Right hindlimb (tissue), 1 donor: Measurements from ENCODE around the gene PXYLP1.
A peak's percentile ranks its signal among the peaks of the same experiment; 100 is the strongest.
"Not testable (repeated sequence)": the region's sequence is repeated elsewhere in the genome, so short reads cannot be mapped to it uniquely, and the experiment has no call there.

Experiments used
- DNase-seq: peaks from one replicate; pipeline ENCODE4 v3.0.0-alpha.2; 2018

PXYLP1 gene

DNA sequence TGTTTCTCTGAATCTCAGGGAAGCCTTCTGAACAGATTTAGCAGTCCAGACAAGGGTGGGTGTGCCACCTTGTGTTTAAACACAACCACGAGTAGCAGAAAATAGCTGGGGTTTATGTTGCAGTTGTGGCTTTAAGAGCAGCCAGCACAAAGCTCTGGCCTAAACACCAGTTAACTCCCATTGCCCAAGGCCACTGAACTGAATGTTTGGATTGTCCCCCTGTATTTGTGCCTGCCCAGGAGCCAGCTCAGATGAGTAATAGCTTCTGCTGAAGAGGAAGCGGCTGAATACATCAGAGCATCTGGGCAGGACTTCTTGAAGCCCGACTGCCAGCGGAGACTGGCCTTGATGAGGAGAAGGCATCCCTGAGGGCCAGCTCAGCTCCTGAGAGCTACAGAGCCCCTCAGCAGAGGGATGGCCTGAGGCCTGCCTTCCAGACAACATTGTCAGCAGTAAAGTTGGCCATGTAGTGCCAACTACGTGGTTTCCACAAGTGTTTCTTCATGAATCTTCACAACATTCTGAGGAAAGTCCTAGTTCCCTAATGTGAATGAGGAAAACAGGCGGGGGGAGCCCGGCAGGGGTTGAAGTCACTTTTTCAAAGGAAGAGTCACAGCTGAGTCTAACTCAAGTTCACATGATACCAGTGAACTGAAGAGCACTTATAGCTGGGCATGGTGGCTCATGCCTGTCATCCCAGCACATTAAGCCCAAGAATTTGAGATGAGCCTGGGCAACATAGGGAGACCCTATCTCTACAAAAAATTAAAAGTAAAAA is 70.9 kb downstream of the PXYLP1 start:
- no peak for DNase-seq

DNA sequence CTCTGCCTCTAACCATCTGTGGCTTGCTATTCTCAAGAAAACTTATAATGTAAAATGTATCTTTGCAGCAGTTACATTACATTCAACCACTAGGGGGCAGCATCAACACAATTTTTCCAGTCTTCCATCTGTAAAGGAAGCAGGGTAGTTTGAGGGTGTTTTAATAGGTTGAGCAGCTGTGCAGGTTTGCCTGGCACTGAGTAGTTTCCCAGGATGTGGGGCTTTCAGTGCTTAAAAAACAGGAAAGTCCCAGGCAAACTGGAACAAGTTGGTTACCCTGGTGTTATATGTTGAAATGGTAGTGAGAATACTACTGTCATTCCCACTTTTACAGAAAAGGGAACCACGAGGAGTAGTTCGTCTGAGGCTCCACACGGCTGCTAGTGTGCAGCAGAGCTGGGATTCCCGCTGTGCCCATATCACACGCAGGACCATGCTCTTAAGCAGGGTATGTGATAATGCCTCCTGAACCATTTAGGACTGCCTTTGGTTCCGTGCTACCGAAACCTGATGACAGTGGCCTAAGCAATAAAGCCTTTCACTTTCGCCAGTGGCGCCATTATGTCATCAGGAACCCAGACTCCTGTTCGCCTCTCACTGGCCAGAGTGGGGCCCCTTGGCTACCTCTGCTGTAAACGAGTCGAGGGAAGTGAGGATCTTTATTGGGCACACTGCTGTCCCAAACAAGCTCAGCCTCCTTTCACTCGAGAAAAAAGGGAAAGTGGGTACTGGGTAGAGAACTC is 72.0 kb downstream of the PXYLP1 start:
- peak; percentile 69 for DNase-seq

DNA sequence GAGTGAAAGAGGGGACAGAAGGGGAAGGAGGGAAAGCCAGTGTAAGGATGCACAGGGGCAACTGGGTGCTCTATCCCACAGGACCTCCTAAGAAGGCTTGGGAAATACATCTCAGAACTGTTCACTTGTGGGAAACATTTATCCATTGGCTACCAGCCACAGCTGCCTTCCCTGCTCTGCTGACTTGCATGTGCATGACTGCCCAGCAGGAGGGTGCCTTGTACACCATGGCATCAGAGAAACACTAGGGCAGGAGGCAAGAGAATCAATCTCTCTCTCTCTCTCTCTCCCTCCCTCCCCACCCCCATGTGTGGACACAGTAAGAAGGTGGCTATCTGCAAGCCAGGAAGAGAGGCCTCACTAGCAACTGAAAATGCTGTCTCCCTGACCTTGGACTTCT is 73.8 kb downstream of the PXYLP1 start:
- DNase-seq: no peak

DNA sequence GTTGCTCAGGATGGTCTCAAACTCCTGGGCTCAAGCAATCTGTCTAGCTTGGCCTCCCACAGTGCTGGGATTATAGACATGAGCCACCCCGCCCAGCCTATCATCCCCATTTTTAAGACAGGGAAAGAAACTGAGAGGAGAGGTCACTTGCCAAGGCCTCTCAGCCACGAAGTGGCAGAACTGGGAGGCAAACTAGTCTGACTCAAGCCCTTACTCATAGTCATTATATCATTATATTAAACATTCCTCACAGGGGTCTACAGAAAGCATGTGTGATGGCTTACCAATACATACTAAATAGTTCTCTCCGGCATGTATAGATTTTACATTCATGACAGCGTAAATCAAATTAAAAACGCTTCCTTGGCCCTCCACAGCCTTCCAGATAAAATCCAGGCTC is 74.7 kb downstream of the PXYLP1 start:
- DNase-seq: no peak

DNA sequence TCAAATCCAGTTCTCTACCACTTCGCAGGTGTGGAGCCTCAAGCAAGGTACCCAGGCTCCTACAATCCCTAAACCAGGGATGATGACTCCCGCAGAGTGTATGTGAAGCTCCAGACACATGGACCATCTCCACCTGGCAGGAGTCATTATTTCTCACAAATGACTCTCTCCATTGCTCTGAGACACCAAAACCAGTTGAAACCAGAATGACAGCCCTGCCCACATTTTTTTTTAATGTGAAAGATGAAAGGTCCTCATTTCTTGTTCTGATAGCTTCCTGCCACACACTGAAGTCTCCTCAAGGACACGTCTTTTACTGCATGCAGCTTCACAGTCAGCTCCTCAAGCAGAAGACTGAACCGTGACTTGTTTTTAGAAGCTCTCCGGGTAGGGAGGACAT is 75.3 kb downstream of the PXYLP1 start:
- DNase-seq: no peak

DNA sequence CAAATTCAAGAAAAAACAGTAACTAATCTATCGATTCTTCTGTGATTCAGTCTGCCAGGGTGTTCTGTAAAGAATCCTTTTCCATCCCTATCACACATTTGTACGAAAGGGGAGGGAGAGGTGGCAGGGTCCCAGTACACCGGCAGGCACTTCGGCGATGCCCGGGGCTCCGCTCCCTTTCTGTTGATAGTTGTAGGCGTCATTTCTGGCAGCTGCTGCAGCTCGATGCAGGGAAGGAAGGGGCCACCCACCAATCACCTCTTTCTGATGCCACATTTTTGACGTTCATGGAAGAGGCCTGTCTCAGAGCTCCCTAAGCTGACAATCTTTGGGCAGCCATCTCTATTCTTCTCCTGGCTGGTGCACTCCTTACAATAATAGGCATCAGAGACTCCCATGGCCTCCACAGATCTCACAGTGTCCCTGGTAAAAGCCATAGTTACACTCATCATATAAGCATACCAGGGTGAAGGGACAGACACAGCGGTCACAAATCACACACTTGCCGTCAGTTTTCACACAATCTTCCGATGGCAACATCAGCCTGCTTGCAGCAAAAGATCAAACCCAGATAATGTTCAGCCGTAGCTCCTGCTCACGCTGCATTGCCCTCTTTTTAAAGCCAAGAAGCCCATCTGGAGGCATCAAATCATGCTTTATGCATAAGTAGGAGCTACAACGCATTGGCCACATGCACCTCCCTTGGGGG is 75.9 kb downstream of the PXYLP1 start:
- no peak for DNase-seq

DNA sequence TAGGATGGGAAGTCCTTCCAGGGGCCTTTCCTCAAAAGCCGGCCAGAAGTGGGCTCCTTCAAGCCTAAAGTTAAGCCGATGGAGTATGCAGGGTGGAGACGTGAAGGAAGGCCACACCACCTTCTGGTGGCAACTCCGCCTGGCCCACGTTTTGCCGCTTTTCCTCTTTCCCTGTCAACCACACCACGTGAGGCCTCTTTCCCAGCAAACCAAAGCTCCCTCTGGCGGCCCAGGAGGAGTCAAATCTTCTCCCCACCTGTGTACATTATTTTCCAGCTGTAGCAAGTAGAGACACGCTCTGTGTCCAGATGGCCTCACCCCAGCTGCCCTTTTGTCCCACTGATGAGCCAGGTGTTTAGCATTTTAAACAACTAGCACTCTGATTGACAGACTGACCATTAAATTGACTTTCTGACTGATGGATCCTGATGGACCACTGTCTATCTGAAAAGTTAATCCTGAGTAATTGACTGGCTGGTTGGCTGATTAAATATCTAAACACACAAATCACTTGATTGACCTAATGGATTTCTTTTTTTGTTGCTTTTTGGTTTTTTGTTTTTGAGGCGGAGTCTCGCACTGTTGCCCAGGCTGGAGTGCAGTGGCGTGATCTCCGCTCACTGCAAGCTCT is 77.1 kb downstream of the PXYLP1 start:
- peak; percentile 57 for DNase-seq

DNA sequence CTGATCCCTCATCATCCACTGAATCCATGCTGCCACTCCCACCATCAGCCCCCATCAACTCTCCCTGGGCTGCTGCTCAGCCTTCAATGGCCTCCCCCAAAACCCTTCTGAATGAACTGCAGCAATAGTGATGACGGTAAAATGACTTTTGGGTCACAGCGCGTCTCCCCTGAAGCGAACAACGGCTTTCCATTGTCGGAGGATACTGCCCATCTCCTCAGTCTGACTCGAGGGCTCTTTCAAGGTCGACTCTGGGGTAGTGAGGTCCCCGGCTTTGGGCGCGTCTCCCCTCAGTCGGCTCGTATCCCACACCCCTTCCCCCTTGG is 79.5 kb downstream of the PXYLP1 start:
- no peak for DNase-seq

DNA sequence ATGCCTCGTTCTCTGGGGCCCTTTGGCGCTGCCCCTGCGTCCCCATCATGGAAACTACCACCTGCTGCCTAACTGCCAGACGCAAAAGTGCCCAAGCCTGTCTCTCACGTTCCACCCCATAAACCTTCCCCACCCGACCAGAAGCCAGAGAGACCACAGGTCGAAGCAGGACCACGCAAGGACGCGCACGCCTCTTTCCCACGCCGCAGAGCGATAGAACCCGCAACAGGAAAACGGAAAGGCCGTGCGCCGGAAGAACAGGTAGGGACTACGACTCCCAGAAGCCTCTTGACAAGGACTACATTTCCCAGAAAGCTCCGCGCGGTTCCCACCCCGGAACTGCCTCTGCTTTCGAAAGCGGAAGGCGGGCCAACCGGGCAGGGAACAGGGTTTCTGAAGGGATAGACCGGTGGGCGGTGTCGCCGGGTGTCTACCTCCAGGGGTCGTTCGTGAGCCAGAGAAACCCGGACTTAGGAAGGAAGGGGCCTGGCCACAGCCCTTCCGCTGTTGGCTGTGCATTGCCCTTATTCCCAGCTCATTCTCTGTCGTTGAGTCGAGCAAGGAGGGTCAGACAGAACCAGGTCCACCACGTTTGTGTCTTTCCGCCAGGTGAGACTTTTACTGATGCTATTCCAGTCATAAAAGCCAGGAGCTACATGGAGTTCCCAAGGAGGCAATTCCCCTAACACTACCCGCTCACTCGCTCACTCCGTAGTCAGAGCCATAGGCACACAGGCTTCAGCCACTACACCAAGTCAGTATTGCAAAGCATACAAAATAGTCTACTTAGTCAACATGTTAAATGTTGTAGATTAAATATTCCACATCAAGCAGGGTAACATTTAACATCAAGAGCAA is 80.1 kb downstream of the PXYLP1 start:
- peak; percentile 99 for DNase-seq

DNA sequence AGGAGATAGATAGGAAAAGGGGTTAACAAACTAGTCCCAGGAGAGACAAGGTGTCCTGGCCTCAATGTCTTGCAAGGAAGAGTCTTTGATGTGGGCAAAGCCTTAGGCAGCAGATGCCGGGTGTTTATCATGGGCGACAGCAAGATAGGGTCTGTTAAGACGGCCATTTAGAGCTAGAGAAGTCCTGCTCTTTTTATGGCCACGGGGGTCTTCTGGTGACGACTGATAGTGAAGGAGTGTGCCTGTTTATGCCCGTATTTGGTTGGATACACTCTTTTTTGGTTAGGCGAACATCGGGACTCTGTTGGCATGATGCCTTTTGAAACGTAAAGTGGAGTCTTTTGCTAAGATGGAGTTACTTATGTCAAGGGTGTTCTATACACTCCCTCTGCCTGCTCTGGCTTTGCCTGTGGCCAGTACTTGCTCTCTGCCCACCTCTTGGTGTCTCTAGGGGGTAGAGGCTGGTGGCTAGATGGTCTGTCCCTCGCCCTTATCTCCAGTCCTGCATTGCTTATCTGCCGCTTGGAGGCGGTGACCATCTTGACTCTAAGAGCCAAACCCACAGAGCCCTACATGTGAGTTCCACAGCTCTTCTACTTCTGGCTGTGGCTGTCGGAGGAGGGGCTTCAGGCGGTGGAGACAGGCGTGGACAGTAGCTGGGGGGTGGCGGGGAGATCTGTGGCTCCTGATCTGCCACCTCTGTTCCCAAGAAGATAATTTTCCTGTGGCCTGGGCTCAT is 80.9 kb downstream of the PXYLP1 start:
- no peak for DNase-seq

DNA sequence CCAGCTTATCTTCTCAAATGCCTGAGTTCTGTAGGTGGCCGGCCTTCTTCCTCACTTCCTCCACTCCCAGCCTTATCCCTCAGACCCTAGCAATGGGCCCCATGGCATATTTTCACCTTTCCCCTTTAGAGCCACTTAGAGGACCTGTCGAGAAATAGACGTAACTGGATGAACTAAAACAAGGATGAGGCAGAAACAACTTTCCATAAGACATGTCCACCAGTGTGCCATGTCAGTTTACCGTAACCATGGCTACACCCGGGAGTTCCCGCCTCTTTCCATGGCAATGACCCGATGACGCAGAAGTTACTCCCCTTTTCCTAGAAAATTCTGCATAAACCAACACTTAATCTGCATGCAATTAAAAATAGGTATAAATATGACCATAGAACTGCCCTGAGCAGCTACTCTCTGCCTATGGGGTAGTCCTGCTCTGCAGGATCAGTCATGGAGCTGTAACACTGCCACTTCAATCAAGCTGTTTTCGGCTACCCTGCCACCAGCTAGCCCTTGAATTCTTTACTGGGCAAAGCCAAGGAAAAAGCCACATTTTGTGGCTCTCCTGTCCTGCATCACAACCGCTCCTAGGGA is 81.6 kb downstream of the PXYLP1 start:
- no peak for DNase-seq

DNA sequence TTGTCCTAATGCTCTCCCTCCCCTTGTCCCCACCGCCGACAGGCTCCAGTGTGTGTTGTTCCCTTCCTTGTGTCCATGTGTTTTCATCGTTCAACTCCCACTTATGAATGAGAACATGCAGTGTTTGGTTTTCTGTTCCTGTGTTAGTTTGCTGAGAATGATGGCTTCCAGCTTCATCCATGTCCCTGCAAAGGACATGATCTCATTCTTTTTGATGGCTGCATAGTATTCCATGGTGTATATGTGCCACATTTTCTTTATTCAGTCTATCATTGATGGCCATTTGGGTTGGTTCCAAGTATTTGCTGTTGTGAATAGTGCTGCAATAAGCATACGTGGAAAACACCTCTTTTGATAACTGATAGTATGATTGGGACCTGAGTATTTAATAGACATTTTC is 82.8 kb downstream of the PXYLP1 start:
- not testable (repeated sequence) for DNase-seq

DNA sequence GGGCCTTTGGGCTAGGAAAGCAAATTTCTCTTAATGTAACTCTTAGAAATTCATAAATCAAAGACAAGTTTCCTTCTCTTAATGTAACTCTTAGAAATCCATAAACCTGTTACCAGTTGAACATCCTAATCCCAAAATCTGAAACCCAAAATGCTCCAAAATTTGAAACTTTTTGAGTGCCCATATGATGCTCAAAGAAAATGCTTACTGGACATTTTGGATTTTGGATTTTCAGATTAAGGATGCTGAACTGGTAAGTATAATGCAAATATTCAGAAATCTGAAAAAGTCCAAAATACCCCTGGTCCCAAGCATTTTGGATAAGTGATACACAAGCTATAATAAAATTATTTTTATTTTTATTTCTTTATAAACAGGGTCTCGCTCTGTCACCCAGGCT is 85.2 kb downstream of the PXYLP1 start:
- DNase-seq: no peak

DNA sequence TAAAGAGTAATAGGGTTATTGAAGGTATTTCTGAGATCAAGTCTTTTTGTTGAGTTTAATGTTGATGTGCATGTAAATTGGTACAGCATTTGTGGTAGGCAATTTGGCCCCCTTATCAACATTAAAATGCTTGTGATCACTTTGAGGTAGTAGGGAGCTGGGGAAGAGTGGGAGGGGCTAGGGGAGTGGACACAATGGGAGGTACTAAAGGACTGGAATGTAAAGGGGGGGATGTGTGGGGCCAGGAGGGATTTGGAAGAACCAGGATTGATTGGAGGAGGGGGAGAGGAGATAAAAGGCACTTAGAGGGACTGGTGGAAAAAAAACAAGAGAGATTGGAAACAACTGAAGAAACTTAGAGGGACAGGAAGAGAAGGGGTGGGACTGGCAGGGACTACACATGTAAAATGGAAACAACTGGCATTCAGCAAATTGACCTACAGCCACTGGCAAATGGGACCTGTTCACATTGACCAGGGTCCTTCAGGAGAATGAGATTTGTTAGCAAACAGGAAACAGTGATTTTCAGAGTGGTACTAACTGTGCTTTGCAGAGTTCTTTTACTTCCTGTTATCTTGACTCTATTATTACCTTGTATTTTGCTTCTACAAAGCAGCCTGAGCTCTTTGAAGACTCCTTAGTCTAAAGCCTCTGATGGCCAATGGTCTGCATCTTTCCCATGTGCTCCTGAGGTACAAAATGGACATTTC is 88.9 kb downstream of the PXYLP1 start:
- no peak for DNase-seq

DNA sequence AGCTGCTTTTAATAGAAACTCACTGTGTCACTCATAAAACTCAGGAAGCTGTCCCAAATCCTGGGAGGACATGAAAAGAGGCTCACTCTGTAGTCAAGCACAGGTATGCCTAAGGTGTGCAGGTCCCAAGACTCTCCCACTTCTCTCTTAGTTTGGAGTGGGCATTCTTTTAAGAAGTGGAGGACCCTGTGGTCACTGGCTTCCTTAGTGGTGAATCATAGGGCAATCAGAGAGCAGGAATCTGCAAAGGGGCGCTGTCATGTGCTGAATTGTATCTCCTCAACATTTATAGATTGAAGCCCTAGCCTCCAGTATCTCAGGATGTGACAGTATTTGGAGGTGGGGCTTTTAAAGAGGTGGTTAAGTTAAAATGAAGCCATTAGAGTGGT is 89.5 kb downstream of the PXYLP1 start:
- no peak for DNase-seq

DNA sequence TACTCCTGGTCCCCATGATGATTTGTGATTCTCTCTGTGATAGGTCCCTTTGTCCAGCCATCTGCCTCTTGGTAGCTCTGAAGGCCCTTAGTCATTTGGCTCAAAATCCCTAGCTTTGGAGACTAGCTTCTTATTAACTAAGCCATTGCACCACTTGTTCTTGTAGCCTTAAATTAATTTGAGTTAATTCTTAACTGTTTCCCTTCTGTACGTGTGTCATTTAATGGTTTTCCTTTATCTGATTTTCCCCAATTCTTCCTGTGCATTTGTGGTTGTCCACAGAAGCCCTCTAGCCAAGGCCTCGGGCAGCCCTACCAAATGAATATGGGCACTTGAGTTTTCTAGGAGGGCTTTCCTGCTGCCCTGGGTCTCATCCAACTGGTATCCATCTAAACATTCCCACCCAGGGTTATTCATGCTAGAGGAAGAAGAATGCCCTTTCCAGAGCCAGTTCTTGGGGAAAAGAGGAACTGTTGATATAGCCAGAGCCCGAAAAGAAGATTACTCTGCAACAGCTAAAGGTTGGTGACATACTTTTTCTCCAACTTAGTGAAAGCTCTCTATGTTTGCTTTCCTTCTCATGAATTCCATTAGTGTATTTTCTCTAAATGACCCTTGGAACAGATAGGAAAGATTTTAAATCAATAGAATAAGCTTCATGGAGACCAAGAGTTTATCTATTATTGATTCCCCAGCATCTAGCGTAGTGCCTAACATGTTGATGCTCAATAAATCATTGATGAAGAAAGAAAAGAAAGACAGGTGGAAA is 92.5 kb downstream of the PXYLP1 start:
- DNase-seq: no peak

DNA sequence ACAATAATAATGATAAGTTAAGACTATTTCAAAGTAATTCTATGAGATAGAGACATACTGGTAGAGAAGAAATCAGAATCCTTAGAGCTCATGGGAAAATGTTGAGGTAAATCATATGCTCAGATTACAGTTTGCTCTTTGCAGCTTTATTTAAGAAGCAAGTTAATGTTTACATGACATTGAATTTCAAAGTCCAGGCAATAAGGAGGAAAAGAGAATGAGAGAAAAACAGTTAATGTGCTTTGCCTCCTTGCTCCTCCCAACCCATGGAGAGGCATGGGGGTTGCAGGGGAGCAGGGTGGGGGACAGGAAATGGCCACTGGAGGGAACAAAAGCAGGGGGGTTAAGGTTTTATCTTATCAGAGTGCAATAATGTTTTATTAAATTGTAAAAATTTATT is 94.5 kb downstream of the PXYLP1 start:
- DNase-seq: no peak

DNA sequence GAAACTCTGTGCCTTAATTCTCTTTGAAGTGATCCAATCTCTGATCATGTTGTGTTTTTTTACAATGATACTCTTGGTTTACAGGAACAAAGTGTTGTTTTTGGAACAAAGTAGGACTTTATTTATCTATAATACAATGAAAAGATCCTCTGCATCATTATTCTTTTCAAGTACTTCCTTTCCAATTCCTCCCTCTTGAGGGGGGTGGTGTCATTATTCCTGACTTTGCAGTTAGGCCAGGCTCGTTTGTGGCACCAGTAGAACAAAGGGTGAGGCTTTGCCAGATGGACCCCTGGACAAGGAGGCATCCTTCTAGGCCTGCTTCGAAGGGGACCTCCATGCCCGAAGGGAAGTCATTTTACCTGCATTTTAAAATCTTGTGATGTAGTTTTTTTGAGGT is 95.0 kb downstream of the PXYLP1 start:
- DNase-seq: no peak

DNA sequence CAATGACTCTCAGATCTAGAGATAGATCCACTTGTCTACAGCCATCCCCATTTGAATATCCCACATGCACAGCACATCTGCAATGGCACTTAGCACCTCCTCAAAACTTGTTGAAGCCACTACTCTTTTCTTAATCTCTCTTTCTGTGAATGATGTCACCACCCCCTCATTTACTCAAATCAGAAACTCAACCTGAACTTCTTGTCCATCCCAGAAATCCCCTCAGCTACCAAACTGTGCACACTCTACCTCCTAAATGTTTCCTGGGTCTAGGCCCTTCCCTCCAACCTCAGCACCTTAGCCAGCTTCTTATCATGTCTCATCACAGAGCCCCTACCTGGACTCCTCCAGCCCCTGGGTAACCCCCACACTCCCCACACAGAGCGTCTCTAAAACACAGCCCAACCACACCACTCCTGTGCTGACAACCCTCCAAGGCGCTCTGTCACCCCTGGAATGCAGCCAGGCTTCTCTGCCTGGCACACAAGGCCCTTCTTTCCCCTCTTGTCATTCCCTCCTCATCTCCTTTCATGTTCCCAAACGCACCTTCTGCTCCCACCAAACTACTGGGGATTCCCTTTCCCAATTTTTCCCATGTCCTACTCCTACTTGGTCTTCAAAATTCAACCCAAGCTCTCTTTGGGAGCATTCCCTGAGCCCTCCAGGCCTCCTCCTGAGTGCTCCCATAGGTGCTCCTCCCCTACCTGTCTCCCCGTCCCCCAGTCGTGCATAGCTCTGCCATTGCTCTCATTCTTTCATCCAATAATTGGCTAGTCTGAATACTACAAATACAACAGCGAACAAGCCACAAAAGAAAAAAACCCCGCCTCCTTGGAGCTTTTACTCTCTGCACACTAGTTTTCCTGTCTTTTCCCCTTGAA is 96.9 kb downstream of the PXYLP1 start:
- DNase-seq: no peak
